GM19351 (cell line): ENCODE results near the gene ARG1.
A peak's percentile ranks its signal among the peaks of the same experiment; 100 is the strongest.
"Not testable (repeated sequence)": the region's sequence is repeated elsewhere in the genome, so short reads cannot be mapped to it uniquely, and the experiment has no call there.

Experiments used
- ATAC-seq: cut with Tn5 transposase; IDR thresholded peaks from one replicate; pipeline ENCODE4 v1.9.1; 2021; ENCODE audit warnings: mild to moderate bottlenecking, moderate library complexity; ENCODE audit not compliant: unreplicated experiment

Gene ARG1

DNA sequence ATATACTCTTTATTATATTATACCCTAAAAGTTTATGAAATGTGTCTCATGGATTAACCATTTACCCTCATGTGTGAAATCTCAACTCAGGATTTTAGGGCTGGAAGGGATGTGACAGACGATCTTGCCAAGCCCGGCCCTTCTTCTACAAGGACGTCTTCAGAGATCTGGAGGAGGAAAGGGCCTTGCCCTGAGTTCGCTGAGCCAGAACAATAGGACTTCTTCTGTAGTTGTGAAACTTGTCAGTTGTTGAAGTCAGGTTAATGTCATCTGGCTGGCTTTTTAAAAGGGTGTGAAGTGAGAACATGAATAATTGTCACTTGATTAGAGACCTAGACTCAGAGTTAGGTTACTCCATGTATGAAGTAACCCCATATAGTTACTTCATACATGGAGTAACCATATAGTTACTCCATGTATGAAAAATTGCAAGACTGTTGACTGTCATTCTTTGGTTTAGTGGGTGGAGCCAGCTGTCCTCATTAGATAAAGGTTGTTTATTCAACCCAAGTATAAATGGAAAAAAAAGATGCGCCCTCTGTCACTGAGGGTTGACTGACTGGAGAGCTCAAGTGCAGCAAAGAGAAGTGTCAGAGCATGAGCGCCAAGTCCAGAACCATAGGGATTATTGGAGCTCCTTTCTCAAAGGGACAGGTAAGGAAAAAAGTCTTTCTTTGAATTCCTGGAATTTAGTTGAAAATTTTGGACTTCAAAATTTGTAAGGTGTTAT is at the start of gene ARG1:
Gene ARG1 (plus strand): TSS at position 541 of the 730 bp plus-strand sequence. CDS start 57 bp downstream, at position 598.
- no peak for ATAC-seq

DNA sequence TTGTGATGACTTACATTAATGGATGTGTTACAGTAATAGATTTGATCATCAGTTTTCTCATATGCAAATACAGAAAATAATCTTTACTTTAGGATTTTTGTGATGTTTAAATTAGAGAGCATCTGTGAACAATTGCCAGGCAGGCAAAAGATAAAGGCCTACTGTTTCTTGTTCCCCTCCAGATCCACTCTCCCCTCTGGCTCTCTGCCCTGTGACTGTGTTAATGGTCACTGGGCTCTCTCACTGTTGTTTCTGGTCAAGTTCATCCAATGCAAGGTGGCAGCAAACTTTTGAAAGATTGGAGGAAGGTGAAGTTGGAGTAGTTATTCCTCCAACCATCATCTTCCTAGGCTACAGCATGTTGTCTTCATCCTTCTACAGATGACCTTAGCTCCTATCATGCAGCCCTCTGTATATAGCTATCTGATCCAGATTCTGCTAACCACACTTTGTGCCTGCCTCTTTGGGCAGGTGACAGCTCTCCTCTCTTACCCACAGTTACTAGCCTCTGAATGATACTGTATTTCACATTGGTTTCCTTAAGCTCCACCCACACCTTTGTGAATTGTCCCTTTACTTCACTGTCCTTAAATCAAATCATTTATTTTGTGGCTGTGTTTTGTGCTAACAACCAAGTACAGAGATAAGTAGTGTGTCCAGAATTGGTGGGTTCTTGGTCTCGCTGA is 48.9 kb upstream of the ARG1 start:
- ATAC-seq: no peak

DNA sequence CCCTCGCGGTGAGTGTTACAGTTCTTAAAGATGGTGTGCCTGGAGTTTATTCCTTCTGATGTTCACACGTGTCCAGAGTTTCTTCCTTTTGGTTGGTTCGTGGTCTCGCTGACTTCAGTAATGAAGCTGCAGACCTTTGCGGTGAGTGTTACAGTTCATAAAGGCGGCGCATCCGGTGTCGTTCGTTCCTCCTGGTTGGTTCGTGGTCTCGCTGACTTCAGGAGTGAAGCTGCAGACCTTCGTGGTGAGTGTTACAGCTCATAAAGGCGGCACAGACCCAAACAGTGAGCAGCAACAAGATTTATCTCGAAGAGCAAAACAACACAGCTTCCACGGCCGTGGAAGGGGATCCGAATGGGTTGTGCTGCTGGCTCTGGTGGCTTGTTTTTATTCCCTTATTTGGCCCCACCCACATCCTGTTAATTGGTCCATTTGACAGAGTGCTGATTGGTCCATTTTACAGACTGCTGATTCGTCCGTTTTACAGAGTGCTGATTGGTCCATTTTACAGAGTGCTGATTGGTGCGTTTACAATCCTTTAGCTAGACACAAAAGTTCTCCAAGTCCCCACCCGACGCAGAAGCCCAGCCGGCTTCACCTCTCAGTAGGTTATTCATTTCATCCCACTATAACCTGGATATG is 48.2 kb upstream of the ARG1 start:
- ATAC-seq: no peak

DNA sequence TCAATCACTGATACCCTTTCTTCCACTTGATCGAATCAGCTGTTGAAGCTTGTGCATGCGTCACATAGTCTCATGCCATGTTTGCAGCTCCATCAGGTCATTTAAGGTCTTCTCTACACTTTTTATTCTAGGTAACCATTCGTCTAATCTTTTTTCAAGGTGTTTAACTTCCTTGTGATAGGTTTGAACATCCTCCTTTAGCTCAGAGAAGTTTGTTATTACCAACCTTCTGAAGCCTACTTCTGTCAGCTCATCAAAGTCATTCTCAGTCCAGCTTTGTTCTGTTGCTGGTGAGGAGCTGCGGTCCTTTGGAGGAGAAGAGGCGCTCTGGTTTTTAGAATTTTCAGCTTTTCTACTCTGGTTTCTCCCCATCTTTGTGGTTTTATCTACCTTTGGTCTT is 42.1 kb upstream of the ARG1 start:
- not testable (repeated sequence) for ATAC-seq

DNA sequence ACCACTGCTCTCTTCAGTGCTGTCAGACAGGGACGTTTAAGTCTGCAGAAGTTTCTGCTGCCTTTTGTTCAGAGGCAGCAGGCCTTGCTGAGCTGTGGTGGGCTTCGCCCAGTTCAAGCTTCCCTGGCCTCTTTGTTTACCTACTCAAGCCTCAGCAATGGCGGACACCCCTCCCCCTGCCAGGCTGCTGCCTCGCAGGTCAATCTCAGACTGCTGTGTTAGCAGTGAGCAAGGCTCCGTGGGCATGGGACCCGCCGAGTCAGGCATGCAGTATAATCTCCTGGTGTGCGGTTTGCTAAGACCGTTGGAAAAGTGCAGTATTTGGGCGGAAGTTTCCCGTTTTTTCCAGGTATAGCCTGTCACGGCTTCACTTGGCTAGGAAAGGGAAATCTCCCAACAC is 41.3 kb upstream of the ARG1 start:
- ATAC-seq: not testable (repeated sequence)

DNA sequence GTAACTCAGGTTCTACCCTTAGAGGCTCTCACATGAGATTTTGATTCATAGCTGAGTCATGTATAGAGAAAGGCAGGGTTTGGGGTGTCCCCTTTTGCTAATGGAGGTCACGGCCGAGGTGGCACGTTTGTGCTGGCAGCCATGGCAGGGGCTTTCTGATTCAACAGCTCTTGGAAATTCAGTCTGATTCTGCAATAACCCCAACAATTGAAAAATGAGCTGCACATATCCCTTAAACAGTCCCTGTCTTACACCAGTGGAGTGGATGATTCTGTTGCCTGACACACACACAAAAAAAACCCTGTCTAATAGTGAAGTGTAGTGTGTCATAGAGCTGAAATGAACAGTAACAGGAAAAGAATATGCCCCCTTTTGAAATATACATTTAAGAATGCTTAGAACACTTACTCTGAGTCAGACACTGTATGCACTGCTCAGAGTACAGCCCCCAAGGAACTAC is 40.4 kb upstream of the ARG1 start:
- ATAC-seq: peak; percentile 90

DNA sequence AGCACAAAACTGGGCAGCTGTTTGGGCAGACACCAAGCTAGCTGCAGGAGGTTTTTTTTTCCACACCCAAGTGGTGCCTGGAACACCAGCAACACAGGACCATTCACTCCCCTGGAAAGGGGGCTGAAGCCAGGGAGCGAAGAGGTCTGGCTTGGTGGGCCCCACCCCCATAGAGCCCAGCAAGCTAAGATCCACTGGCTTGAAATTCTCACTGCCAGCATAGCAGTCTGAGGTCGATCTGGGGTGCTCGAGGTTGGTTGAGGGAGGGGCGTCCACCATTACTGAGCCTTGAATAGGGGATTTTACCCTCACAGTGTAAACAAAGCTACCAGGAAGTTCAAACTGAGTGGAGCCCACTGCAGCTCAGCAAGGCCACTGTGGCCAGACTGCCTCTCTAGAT is 34.4 kb upstream of the ARG1 start:
- not testable (repeated sequence) for ATAC-seq

DNA sequence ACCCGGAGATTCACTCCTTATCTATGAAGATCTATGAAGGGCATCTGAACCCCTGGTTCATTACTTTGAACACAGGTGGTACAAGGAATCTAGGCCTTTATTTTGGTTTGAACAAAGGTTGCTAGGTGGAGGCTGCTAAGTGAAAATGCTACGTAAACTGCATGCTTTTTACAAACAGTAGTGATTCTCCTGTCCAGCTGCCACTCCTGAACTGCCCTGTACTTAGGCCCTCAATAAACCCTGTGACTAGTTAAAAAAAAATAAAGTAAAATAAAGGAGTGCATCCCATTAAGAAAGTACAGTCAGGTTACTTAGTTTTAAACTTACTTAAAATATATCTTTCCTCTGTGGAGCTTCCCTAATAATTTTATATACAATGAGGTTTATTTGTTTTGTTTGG is 27.7 kb upstream of the ARG1 start:
- no peak for ATAC-seq

DNA sequence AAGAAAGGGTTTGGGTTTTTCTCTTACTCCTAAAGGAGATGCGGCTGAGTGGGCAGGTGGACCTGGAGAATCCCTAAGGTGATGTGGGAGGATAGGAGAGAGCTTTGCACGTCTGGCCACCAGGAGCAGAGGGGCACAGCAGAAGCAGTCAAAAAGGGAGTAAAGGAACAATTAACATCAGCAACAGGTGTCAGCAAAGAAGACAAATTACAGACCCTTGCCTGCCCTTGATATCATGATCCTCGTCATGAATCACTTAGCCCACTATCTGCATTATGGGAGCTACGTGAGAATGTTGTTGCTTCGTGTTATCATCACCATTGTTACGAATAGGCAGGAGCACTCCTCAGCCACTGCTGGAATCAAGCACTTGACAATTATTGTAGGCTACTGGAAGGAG is 25.5 kb upstream of the ARG1 start:
- ATAC-seq: no peak

DNA sequence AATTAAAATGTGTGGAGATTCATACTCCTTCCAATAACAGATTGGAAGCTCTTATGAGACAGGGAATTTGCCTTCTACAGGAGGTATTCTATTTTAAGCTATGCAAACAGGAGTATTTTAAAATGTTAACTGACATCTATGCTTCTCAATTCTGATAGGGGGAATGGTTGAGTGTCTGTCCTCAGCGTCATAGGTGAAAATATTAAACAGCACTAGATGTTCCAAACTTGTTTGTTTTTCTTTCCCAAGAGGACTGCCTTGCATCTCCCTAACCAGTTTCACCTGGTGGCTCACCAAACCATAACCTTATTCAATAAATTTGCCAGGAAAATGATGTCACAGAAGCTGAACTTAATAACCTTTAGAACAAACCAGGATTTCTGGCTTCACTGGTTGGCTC is 24.6 kb upstream of the ARG1 start:
- ATAC-seq: no peak

DNA sequence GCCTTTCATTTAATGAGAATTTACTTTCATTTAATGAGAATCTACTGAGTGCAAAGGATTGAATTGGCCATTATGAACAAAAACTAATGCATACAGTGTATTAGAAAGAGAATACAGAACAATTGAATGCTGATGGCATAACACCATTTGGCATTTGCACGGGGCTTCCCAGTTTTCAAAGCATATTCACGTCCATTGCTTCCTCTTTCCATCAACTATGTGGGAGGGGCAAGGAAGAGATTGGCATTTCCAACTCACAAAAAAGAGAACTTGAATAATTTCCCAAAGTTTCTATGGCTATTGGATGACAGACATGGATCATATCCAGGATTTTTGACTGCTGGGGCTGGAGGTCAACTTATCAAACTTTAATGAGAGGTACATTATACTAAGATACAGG is 23.2 kb upstream of the ARG1 start:
- no peak for ATAC-seq

DNA sequence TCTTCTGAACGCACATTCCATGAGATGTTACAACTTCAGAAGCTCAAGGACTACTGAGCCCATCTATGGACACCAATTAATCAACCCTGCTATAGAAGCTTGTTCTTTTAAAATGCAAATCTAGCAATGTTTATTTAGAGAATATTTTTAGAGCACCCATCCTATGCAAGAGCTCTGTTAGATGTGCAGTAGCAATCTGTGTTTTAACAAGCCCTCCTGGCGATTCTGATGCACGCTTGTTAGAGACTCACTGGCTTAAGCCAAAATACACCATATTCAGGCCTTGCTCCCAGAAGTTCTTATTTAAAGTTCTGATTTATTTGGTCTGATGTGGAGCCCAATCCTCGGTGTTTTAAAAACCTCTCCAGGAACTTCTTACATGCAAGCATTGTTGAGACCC is 21.1 kb upstream of the ARG1 start:
- no peak for ATAC-seq

DNA sequence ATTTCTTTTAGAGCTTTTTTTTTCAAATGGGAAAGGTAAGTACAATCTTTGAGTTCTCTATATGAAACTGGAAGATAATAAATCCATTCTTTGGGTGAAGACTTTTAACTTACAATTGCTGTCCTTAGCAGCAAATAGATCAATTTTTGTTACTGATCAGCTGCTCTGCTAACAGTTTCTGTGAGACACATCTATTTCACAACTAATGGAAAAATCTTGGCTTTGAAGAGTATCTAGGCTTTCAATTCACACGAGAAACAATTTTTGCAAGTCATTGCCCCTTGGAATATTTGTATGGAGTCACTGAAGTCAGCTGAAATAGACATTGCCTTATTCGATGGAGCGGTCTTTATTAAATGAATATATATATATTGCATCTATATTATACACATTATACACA is 20.5 kb upstream of the ARG1 start:
- no peak for ATAC-seq

DNA sequence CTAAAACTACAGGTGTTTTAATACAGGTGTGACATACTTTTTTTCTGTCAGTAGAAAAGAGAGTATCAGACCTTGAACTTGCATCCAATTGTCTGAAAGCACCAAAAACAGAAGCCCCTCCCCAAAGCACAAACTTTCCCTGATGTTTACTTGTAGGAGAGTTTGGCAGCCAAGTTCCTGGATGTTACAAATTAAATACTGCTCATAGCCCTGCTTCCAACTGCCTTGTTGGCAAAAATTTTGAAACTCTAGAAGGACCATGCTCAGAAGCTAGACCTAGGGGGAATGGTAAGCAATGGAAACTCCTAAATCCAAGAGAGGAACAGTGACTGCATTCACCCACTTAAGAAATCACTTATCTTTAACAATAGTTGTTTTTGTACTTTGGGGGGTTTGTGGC is 17.0 kb upstream of the ARG1 start:
- no peak for ATAC-seq

DNA sequence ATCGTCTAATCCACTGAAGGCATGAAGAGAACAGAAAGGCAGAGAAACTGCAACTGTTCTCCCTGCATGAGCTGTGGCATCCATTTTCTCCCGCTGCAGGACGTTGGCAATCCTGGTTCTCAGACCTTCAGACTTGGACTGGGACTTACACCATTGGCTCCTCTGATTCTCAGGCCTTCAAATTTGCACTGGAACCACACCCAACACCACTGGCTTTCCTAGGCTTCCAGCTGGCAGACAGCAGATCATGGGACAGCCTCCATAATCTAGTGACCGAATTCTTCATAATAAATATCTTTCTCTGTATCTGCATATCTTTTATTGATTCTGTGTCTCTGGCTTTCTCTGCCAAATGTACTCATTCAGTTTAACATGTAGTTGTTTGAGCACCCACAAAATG is 14.1 kb upstream of the ARG1 start:
- ATAC-seq: no peak

DNA sequence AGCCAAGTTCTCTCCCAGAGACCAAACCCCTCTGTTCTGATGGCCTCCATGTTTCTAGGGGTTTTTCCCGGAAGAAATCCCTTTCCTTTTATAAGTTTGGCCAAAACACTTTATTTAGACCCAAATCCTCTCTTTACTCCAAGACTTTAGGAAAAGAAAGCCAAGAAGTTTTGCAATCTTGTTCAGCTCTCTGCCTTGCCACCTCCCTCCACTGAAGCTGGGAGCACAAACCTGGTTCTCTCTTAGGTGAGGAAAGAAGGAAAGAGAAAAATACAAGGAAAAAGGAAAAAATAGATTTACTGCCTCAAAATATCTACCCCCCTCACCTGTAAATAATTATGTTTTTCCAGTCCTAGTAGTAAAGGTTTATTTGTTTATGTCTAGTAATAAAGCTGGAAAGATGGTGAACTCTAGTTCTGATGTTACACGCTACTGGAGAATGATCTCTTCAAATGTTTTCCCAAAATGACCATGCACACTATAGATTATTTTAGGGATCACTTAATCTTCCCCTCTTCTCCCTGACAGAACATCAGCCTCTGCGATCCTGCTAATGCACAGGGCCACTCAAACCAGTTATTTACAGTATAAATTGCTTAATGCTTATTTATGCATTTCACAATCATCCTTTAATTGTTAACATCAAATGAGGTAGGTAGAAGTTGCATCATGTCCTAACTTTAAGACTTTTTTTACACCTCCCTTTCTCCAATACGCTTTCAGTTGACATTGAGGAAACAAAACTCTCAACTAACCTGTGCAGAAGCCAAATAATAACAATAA is 10.9 kb upstream of the ARG1 start:
- ATAC-seq: no peak

DNA sequence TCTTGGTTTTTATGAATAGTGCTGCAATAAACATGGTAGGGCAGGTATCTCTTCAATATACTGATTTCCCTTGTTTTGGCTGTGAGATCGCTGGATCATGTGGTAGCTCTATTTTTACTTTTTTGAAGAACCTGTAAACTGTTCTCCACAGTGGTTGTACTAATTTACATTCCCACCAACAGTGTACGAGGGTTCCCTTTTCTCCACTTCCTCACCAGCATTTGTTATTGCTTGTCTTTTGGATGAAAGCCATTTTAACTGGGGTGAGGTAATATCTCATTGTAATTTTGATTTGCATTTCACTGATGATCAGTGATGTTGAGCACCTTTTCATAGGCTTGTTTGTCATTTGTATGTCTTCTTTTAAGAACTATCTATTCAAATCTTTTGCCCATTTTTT is 8.0 kb upstream of the ARG1 start:
- no peak for ATAC-seq

DNA sequence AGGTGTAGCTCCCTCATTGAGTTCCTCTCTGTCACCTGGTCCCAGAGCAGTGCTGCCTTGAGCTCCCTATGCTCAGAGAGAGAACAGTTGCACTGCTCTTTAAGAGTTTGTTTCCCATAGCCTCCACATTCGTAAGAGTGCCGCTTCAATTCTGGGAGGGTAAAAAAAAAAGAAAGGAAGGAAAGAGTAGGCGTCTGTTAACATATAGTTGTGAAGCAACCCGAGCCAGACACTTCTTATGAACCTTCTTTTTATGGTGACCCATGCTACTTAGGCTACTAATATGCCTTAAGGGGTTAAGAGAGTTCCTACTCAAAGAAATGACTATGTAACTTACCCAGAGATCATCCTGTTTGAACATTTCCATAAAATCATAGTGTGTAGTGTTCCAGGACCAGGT is 4.3 kb upstream of the ARG1 start:
- peak; percentile 45 for ATAC-seq

DNA sequence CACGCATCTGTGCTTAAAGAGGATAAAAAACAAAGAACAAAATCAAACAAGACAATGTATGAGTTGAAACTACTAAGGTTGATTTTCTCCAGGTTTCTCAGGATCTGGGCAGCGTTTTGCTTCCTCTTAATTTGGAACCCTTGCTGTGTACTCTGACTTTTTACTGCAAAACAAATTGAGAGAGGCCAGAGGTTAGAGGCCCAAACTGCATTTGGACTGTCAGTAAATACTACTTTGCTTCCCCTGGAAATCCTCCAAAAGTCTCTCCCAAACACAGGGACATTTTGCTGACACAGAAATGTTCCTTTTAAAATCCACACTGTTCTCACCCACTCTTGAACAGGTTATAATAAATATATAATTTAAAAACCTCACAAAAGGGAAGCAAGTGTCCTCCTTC is 1.1 kb downstream of the ARG1 start:
- no peak for ATAC-seq

DNA sequence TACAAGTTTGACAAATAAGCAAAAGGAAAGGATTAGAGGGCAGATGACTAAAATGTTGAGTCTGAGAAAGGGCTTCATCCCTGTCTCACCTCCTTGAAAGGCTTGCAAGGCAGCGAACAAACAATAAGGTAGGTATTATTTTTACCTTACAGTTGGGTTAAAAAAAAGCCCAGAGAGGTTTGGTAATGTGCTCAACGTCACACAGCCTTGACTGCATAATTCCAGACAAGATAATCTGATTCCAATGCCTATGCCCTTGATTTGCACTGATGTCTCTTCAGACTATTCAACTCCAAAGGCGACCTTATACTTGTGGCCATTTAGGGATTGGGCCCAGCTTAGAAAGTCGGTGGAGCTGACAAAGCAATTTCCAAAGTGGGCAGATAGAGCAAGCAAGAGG is 1.7 kb downstream of the ARG1 start:
- no peak for ATAC-seq

DNA sequence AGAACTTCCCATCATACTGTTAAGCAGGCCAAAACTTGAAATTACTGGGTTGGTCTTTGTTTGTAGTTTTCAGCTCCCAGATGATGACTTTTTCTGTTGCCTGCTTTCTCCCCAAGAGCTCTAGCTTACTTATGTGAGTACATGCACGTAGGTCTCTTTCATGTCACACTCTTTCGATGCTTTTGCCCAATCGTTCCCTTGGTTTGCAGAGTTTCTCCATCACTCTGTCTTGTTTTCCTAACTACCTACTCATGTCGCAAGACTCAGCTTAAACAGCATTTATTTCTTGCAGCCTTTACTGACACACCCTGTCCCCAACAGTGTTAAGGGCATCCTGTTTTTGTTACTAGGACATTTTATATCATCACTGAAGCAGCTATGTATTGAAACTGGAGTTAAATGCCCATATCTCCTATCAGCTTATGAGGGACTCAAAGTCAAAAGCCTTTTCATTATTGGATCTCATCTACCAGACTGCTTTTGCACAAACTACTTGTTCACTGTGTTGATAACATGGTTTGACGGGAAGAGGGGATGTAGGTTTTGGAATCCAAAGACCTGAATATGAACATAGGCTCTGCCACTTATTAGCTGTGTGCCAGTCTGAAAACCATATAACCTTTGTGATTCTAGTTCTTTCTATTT is 2.9 kb downstream of the ARG1 start:
- no peak for ATAC-seq
